Measurements from ENCODE around the gene SLC2A13. TPM values are rescaled to one million over a fixed set of nuclear protein-coding genes. Genes with fewer than 3 reads are reported as not detected.
A peak's percentile ranks its signal among the peaks of the same experiment; 100 is the strongest.
"Not testable (repeated sequence)": the region's sequence is repeated elsewhere in the genome, so short reads cannot be mapped to it uniquely, and the experiment has no call there.

SLC2A13 gene
- total RNA-seq, 2 donors from 2014 or later = 21.0 to 41.9 TPM

DNA sequence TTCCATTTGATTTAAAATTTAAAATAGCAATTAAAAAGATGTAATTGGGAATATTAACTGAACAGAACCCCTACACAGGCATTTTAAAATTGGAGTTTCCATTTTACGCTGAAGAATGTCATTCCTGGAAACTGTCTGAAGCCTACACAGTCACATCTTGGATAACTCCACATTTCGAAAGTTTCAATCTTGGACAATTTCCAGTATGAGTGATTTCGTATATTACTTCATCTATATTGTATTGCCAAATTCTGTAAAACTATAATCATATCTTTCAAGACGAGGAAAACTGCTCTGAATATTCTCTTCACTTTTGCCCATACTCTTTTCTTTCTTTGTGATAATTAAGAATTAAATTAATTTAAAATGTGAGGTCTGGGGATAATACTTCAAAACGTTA lies 292.1 kb downstream of the SLC2A13 start:
- intact Hi-C loops (cut with DNase I) = no loop called here
- no peak for TF ChIP-seq POLR2A (IDR thresholded peaks at IDR 0.05)
- TF ChIP-seq, protein P1, sequence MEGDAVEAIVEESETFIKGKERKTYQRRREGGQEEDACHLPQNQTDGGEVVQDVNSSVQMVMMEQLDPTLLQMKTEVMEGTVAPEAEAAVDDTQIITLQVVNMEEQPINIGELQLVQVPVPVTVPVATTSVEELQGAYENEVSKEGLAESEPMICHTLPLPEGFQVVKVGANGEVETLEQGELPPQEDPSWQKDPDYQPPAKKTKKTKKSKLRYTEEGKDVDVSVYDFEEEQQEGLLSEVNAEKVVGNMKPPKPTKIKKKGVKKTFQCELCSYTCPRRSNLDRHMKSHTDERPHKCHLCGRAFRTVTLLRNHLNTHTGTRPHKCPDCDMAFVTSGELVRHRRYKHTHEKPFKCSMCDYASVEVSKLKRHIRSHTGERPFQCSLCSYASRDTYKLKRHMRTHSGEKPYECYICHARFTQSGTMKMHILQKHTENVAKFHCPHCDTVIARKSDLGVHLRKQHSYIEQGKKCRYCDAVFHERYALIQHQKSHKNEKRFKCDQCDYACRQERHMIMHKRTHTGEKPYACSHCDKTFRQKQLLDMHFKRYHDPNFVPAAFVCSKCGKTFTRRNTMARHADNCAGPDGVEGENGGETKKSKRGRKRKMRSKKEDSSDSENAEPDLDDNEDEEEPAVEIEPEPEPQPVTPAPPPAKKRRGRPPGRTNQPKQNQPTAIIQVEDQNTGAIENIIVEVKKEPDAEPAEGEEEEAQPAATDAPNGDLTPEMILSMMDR (IDR thresholded peaks at IDR 0.05) = no peak
- Histone ChIP-seq H3K36me3 (replicated peaks in 1 of 2; ENCODE audit: insufficient read depth in 1 of 2, low read depth in 2 of 2) (no peaks in the 10 kb centered on the region), H3K27me3 (no peaks in the 10 kb centered on the region), H3K9me3 (no peaks in the 10 kb centered on the region), H3K27ac (no peak overlapping the region), H3K4me3 (no peak overlapping the region), H3K4me1 (no peaks in the 10 kb centered on the region)
- ATAC-seq (no peak), DNase-seq (no peak)
- 76 to 83% methylated on average over 5 of the region's 5 CpGs for whole genome bisulfite sequencing, 2 donors

DNA sequence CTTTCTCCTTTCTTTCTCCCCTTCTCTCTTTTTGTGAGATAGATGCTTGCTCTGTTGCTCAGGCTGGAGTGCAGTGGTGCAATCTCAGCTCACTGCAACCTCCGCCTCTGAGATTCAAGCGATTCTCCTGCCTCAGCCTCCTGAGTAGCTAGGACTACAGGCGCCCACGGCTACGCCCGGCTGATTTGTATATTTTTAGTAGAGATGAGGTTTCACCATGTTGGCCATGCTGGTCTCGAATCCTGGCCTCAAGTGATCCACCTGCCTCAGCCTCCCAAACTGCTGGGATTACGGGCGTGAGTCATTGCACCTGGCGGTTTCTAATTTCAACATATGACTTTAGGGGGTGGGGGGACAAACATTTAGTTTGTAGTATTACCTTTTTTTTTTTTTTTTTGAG lies 293.4 kb downstream of the SLC2A13 start:
- ATAC-seq; H3K4me3 ChIP-seq; H3K27ac ChIP-seq; H3K4me1 ChIP-seq; intact Hi-C loops (cut with DNase I); H3K27me3 ChIP-seq; H3K9me3 ChIP-seq; H3K36me3 ChIP-seq (replicated peaks in 1 of 2; ENCODE audit: insufficient read depth in 1 of 2, low read depth in 2 of 2); DNase-seq: not testable (repeated sequence)
- 97 to 98% methylated on average over 10 of the region's 10 CpGs for WGBS, 2 donors

DNA sequence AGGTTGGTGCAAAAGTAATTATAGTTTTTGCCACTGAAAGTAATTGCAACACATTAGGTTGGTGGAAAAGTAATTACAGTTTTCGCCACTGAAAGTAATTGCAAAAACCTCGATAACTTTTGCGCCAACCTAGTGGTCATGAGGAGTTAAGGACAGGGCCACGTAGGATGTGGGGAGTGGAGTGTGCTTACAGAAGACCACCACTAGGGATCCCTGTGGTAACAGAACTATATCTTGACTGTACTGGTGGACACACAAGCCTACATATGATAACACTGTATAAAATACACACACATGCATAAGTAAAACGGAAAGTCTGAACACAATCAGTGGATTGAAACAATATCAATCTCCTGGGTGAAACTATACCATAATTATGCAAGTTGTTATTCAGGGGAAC lies 298.8 kb downstream of the SLC2A13 start:
- Histone ChIP-seq H3K27ac (no peak overlapping the region), H3K4me1 (no peaks in the 10 kb centered on the region)
- WGBS, 2 donors = 84 to 86% methylated on average over 5 of the region's 5 CpGs

DNA sequence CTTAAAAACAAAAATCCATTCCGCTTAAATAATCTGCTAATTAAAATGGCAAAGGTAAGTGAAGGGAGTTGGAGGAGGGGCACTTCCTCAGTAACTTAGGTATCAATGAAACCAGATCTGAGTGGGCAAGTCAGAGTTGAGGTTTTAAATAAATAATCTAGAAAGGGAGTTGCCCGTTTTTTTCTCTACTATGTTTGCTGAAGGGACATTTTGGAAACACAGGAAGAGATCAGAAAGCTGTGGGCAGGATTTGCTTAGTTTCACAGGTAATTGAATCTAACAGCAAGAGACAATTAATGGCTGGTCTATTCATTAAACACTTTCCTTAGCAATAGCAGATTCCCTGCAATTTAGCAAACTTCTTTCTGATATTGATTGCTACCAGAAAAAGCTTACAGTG lies 300.2 kb downstream of the SLC2A13 start:
- ATAC-seq (no peak), DNase-seq (no peak)
- H3K9me3 ChIP-seq = no peaks in the 10 kb centered on the region
- H3K27ac ChIP-seq = no peak overlapping the region
- WGBS, 2 donors = 59 to 74% methylated on average over 2 of the region's 2 CpGs
- H3K36me3 ChIP-seq (replicated peaks in 1 of 2; ENCODE audit: insufficient read depth in 1 of 2, low read depth in 2 of 2) = no peaks in the 10 kb centered on the region
- TF ChIP-seq, protein P1 (IDR thresholded peaks at IDR 0.05) = no peak
- TF ChIP-seq POLR2A (IDR thresholded peaks at IDR 0.05) = no peak
- no peaks in the 10 kb centered on the region for H3K27me3 ChIP-seq
- H3K4me3 ChIP-seq = no peak overlapping the region
- H3K4me1 ChIP-seq = no peaks in the 10 kb centered on the region
- intact Hi-C loops (cut with DNase I) = no loop called here

More for the DNA sequence above, 298.8 kb downstream of the SLC2A13 start:
- no peaks in the 10 kb centered on the region for H3K9me3 ChIP-seq
- intact Hi-C loops (cut with DNase I) = no loop called here
- ATAC-seq = no peak
- TF ChIP-seq, protein P1 (IDR thresholded peaks at IDR 0.05) = peak in 3 of 7 experiments; percentile 10 to 20 (median 17)
- TF ChIP-seq POLR2A (IDR thresholded peaks at IDR 0.05) = no peak
- no peak for DNase-seq
- H3K27me3 ChIP-seq = no peaks in the 10 kb centered on the region
- no peaks in the 10 kb centered on the region for H3K36me3 ChIP-seq (replicated peaks in 1 of 2; ENCODE audit: insufficient read depth in 1 of 2, low read depth in 2 of 2)
- H3K4me3 ChIP-seq = no peak overlapping the region

DNA sequence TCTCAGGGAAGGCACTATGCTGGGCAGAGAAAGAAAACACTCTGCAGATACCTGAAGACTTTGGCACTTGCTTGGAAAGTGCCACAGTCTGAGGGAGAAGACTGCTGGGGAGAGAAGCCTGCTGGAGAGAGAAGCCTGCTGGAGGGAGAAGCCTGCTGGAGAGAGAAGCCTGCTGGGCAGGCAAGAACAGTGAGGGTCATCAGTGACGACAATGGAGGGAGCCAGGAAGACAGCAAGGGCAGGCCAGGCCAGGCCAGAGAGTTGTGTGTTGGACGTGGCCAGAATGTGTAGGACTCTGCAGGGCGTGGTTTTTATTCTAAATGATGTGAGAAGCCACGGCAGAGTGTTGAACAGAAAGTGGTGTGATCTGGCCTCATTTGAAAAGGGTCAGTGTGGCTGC lies 301.0 kb downstream of the SLC2A13 start:
- no peak for ATAC-seq
- H3K27me3 ChIP-seq = no peaks in the 10 kb centered on the region
- TF ChIP-seq, protein P1 (IDR thresholded peaks at IDR 0.05) = no peak
- TF ChIP-seq POLR2A (IDR thresholded peaks at IDR 0.05) = no peak
- intact Hi-C loops (cut with DNase I) = no loop called here
- DNase-seq = no peak
- 80 to 83% methylated on average over 3 to 4 of the region's 4 CpGs for WGBS, 2 donors
- no peaks in the 10 kb centered on the region for H3K9me3 ChIP-seq
- H3K27ac ChIP-seq = no peak overlapping the region
- H3K4me1 ChIP-seq = no peaks in the 10 kb centered on the region
- H3K36me3 ChIP-seq (replicated peaks in 1 of 2; ENCODE audit: insufficient read depth in 1 of 2, low read depth in 2 of 2) = no peaks in the 10 kb centered on the region
- H3K4me3 ChIP-seq = no peak overlapping the region

Data from body of pancreas (tissue), 4 donors.